ENCODE data around the gene U2AF2. TPM values are rescaled to one million over a fixed set of nuclear protein-coding genes. Genes with fewer than 3 reads are reported as not detected.

Gene U2AF2
- total and polyA plus RNA-seq, 2 experiments from 2014 or later = 73.1 to 233 TPM

GRCh38 chr19:55640577-55641425 is 14.0 kb upstream of the U2AF2 start, which contains the start of gene ZNF580 (continued):
- TF ChIP-seq CTCF (conservative IDR thresholded peaks at IDR 0.05; ENCODE audit: low read depth in 2 of 2) (no peak), POLR2AphosphoS5 (IDR thresholded peaks at IDR 0.05; ENCODE audit: low read depth) (no peak; the same call in 1 of the 2 replicates), STAT1 (IDR thresholded peaks at IDR 0.05; ENCODE audit: unreplicated experiment) (no peak), JUNB (IDR thresholded peaks at IDR 0.05; ENCODE audit: unreplicated experiment) (no peak), CREB1 (CRISPR knock-in tag; IDR thresholded peaks at IDR 0.05; ENCODE audit: low read depth) (no peak; the same call in 1 of the 2 replicates), EZH2 (IDR thresholded peaks at IDR 0.05; ENCODE audit: low read depth, unreplicated experiment) (no peak)
- TF ChIP-seq, protein P1, sequence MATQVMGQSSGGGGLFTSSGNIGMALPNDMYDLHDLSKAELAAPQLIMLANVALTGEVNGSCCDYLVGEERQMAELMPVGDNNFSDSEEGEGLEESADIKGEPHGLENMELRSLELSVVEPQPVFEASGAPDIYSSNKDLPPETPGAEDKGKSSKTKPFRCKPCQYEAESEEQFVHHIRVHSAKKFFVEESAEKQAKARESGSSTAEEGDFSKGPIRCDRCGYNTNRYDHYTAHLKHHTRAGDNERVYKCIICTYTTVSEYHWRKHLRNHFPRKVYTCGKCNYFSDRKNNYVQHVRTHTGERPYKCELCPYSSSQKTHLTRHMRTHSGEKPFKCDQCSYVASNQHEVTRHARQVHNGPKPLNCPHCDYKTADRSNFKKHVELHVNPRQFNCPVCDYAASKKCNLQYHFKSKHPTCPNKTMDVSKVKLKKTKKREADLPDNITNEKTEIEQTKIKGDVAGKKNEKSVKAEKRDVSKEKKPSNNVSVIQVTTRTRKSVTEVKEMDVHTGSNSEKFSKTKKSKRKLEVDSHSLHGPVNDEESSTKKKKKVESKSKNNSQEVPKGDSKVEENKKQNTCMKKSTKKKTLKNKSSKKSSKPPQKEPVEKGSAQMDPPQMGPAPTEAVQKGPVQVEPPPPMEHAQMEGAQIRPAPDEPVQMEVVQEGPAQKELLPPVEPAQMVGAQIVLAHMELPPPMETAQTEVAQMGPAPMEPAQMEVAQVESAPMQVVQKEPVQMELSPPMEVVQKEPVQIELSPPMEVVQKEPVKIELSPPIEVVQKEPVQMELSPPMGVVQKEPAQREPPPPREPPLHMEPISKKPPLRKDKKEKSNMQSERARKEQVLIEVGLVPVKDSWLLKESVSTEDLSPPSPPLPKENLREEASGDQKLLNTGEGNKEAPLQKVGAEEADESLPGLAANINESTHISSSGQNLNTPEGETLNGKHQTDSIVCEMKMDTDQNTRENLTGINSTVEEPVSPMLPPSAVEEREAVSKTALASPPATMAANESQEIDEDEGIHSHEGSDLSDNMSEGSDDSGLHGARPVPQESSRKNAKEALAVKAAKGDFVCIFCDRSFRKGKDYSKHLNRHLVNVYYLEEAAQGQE (IDR thresholded peaks at IDR 0.05; ENCODE audit: unreplicated experiment) = no peak

DNA sequence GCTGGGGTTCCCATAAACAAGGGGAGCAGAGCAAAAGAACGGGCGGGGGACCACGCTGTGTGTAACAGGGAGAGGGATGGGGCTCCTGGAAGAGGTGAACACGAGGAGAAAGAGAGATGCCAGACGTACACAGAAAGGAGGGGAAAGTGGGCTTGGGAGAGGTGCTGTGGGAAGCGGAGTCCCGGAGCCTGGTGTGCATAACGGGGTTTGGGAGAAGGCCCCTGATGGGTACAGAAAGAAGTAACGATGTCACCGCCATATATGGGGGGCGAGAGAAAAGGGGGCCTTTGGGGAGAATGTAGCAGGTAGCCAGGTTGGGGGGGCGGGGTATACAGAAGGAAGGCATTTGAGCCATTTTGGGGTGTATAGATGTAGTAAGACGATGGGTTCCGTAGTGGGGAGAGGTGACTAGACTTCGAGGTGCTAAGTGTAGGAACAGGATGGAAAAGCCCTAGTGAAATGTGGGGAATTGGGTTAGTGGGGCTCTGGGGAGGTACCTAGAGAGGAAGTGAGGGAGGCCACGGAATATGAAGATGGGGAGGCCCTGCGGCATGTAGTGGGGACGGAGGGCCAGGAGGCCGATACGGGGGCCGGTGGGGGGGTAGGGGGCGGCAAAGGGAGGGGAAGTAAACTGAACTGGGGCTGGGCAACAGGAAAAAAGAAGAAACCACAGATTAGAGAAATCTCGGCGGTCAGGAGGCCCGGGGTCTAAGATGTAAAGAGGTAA is 13.2 kb upstream of the U2AF2 start:
- H3K27ac ChIP-seq (ENCODE audit: low read depth) = peak overlapping the region; percentile 84
- H4K20me1 ChIP-seq (replicated peaks; ENCODE audit: insufficient read depth) = peaks cover 2% of the 10 kb centered on the region; the same call in 1 of the 2 replicates
- H3K36me3 ChIP-seq (ENCODE audit: insufficient read depth) = no peaks in the 10 kb centered on the region
- Mint-ChIP-seq H3K27me3 (ENCODE audit: insufficient read depth, low read depth, poor library complexity) (peaks cover 39% of the 10 kb centered on the region), H3K36me3 (ENCODE audit: low read depth) (peaks cover 45% of the 10 kb centered on the region), H3K9me3 (peaks cover 8% of the 10 kb centered on the region), H3K4me1 (peaks cover 17% of the 10 kb centered on the region), H3K4me3 (peak overlapping the region; percentile 84), H3K27ac (peak overlapping the region; percentile 91)
- DNase-seq (ENCODE audit: low spot score) (peak; percentile 67), ATAC-seq (peak; percentile 2)
- peak overlapping the region; percentile 89 for H3K4me3 ChIP-seq
- H3K4me2 ChIP-seq = peak overlapping the region; percentile 96
- H3F3A ChIP-seq (replicated peaks; ENCODE audit: low read depth) = peaks cover 26% of the 10 kb centered on the region
- no peak overlapping the region for H2AFZ ChIP-seq
- peaks cover 35% of the 10 kb centered on the region for H3K79me2 ChIP-seq (replicated peaks; ENCODE audit: insufficient read depth)
- no peaks in the 10 kb centered on the region; the same call in 1 of the 2 replicates for H3K4me1 ChIP-seq (ENCODE audit: insufficient read depth)
- 0 out of 2 replicates have a peak, but pooled peaks cover 3% of the 10 kb centered on the region for H3K9me2 ChIP-seq (ENCODE audit: insufficient read depth)
- H3K27me3 ChIP-seq (ENCODE audit: insufficient read depth) = no peaks in the 10 kb centered on the region
- TF ChIP-seq, protein P2, sequence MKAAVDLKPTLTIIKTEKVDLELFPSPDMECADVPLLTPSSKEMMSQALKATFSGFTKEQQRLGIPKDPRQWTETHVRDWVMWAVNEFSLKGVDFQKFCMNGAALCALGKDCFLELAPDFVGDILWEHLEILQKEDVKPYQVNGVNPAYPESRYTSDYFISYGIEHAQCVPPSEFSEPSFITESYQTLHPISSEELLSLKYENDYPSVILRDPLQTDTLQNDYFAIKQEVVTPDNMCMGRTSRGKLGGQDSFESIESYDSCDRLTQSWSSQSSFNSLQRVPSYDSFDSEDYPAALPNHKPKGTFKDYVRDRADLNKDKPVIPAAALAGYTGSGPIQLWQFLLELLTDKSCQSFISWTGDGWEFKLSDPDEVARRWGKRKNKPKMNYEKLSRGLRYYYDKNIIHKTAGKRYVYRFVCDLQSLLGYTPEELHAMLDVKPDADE (IDR thresholded peaks at IDR 0.05) = no peak
- TF ChIP-seq ZNF331 (CRISPR knock-in tag; IDR thresholded peaks at IDR 0.05; ENCODE audit: low read depth) (no peak), EZH2 (IDR thresholded peaks at IDR 0.05; ENCODE audit: low read depth, unreplicated experiment) (no peak), ZNF114 (CRISPR knock-in tag; IDR thresholded peaks at IDR 0.05) (no peak), NANOG (IDR thresholded peaks at IDR 0.05; ENCODE audit: borderline replicate concordance) (no peak)
- TF ChIP-seq, protein P1 (IDR thresholded peaks at IDR 0.05; ENCODE audit: unreplicated experiment) = no peak

All from GM23338 (cell line).